Measurements from ENCODE around the gene ADAMTSL5. TPM values are rescaled to one million over a fixed set of nuclear protein-coding genes. Genes with fewer than 3 reads are reported as not detected.

The ADAMTSL5 gene
- total RNA-seq, 2 experiments from 2014 or later = 2.9 to 3.5 TPM

- H3K4me3 Mint-ChIP-seq = no peak overlapping the region
- ChIA-PET POLR2A (no interaction called here), CTCF (no interaction called here)
- H3K4me1 Mint-ChIP-seq = peaks cover 6% of the 10 kb centered on the region
- no peaks in the 10 kb centered on the region for H3K36me3 Mint-ChIP-seq (ENCODE audit: low read depth)
- H3K9me3 Mint-ChIP-seq = no peaks in the 10 kb centered on the region
- no peak for DNase-seq
- no peak overlapping the region for H3K27ac Mint-ChIP-seq
- H3K27me3 Mint-ChIP-seq = peaks cover 27% of the 10 kb centered on the region
Measured at GRCh38 chr19:1460033-1460995, 52.5 kb downstream of the ADAMTSL5 start.

- H3K9me3 Mint-ChIP-seq = no peaks in the 10 kb centered on the region
- no peaks in the 10 kb centered on the region for H3K36me3 Mint-ChIP-seq (ENCODE audit: low read depth)
- peaks cover 31% of the 10 kb centered on the region for H3K27me3 Mint-ChIP-seq
- H3K4me1 Mint-ChIP-seq = peaks cover 10% of the 10 kb centered on the region
- POLR2A ChIA-PET = no interaction called here
- H3K27ac Mint-ChIP-seq = no peak overlapping the region
- CTCF ChIA-PET = no interaction called here
- H3K4me3 Mint-ChIP-seq = no peak overlapping the region
- DNase-seq = no peak
Measured at GRCh38 chr19:1459479-1459878, 53.3 kb downstream of the ADAMTSL5 start.

DNA sequence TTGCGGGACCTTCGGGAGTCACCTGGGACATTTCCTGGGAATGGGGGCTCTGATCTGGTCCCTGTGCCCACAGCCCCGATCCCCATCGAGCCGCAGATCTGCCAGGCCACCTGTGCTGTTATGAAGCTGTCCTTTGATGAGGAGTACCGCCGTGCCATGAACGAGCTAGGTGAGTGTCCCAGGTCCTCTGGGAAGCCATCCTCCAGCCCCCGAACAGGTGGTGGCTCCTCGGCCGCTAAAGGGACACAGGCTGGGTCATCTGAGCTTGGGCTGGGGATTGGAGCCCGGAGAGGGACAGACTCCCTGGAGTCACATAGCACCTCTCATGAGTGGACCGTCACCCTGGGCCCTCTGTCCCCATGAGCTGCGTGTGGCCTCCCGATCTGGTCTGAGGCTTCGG is 54.9 kb downstream of the ADAMTSL5 start:
- peaks cover 12% of the 10 kb centered on the region for H3K4me1 Mint-ChIP-seq
- ChIA-PET CTCF (interaction anchor here (0.9 to 1.2 kb wide), 2 partner anchors 12 to 14 kb away, joined by 3 to 4 read pairs; no protein-coding TSS in a partner anchor), POLR2A (interaction anchor here (1.0 to 1.6 kb wide), 2 partner anchors 10 to 11 kb away, joined by 3 read pairs; no protein-coding TSS in a partner anchor)
- H3K9me3 Mint-ChIP-seq = no peaks in the 10 kb centered on the region
- DNase-seq = no peak
- no peaks in the 10 kb centered on the region for H3K36me3 Mint-ChIP-seq (ENCODE audit: low read depth)
- H3K27me3 Mint-ChIP-seq = peaks cover 39% of the 10 kb centered on the region
- H3K4me3 Mint-ChIP-seq = no peak overlapping the region
- no peak overlapping the region for H3K27ac Mint-ChIP-seq

DNA sequence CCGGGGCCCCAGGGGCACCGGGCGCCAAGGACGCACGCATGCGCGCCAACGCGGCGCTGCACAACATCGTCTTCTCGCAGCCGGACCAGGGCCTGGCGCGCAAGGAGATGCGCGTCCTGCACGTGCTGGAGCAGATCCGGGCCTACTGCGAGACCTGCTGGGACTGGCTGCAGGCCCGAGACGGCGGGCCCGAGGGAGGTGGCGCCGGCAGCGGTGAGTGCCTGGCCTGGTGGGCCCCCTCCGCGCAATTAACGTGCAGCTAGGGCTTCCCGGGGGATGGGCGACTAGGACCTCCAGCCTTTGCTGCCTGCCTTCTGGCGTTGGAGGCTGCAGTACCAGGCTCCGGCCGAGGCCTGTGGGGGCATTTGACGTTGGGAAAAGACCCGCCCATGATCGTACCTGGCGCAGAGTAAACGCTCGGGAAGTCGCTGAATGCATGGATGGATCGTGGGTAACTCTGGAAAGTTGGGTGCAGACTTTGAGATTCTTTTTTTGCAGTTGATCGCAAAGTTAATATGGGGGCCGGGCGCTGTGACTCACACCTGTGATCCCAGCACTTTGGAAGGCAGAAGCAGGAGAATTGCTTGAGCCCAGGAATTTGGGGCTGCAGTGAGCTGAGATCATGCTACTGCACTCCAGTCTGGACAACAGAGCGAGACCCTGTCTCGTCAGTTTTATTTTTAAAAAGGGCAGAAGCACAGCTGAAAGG is 55.6 kb downstream of the ADAMTSL5 start:
- H3K36me3 Mint-ChIP-seq (ENCODE audit: low read depth) = no peaks in the 10 kb centered on the region
- ChIA-PET CTCF (interaction anchor here (0.9 kb wide), 1 partner anchor 13 kb away, joined by 3 read pairs; no protein-coding TSS in a partner anchor), POLR2A (interaction anchor here (1.0 to 1.6 kb wide), 2 partner anchors 10 to 12 kb away, joined by 3 read pairs; no protein-coding TSS in a partner anchor)
- H3K4me1 Mint-ChIP-seq = peaks cover 12% of the 10 kb centered on the region
- no peak for DNase-seq
- H3K27me3 Mint-ChIP-seq = peaks cover 41% of the 10 kb centered on the region
- no peaks in the 10 kb centered on the region for H3K9me3 Mint-ChIP-seq
- H3K27ac Mint-ChIP-seq = no peak overlapping the region
- H3K4me3 Mint-ChIP-seq = no peak overlapping the region

DNA sequence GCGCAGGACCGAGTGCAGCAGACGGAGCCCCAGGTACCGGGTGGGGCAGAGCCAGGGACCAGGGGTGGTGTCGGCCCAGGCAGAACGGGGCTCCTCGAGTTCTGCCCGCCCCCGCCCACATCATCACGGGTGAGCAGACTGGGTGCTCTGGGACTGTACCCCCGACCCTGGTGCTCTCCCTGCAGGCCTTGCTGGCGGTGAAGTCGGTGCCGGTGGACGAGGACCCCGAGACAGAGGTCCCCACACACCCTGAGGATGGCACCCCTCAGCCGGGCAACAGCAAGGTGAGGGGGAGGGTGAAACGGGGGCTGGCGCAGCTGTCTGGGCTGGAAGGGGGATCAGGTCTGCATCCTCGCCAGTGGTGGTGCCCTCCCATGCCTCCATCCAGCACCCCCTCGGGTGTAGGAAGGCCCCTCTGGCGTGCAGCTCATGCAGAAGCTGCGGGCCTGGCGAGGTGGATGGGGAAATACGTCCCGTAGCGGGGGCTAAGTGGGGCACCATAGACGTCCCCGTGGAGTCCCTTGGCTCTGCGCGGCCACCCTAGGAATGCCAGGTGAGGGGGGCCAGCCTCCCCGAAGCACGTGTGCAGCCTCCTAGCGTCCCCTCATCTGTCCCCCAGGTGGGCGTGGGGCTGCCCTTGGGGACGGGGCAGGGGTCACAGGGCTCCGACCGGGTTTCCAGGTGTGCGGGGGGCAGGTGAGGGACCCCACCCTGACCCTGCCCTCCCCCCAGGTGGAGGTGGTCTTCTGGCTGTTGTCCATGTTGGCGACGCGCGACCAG is 56.5 kb downstream of the ADAMTSL5 start:
- Mint-ChIP-seq H3K36me3 (ENCODE audit: low read depth) (no peaks in the 10 kb centered on the region), H3K4me1 (peaks cover 12% of the 10 kb centered on the region), H3K27me3 (peaks cover 47% of the 10 kb centered on the region), H3K27ac (no peak overlapping the region), H3K4me3 (no peak overlapping the region), H3K9me3 (no peaks in the 10 kb centered on the region)
- DNase-seq = no peak
- POLR2A ChIA-PET = interaction anchor here (1.2 to 1.6 kb wide), 3 partner anchors 10 to 15 kb away, joined by 4 to 7 read pairs (median 5); no protein-coding TSS in a partner anchor
- CTCF ChIA-PET = interaction anchor here (1.4 kb wide), 1 partner anchor 11 kb away, joined by 4 read pairs; no protein-coding TSS in a partner anchor

- no peak overlapping the region for H3K4me3 Mint-ChIP-seq
- CTCF ChIA-PET = interaction anchor here (1.4 to 1.7 kb wide), 3 partner anchors 10 to 211 kb away, joined by 4 to 6 read pairs (median 4); no protein-coding TSS in a partner anchor
Measured at GRCh38 chr19:1455336-1456120, 57.3 kb downstream of the ADAMTSL5 start.

More at GRCh38 chr19:1455336-1456120, 57.3 kb downstream of the ADAMTSL5 start:
- POLR2A ChIA-PET = interaction anchor here (0.6 to 1.6 kb wide), 4 partner anchors 10 to 18 kb away, joined by 3 to 7 read pairs (median 4); no protein-coding TSS in a partner anchor
- Mint-ChIP-seq H3K27ac (no peak overlapping the region), H3K9me3 (no peaks in the 10 kb centered on the region), H3K36me3 (ENCODE audit: low read depth) (no peaks in the 10 kb centered on the region), H3K27me3 (peaks cover 55% of the 10 kb centered on the region), H3K4me1 (peaks cover 14% of the 10 kb centered on the region)
- DNase-seq = peak; percentile 72

Other genes starting within 250 kb of the ADAMTSL5 start
- gene CIRBP, start 243.7 kb downstream of the ADAMTSL5 start, total RNA-seq = 100 to 1,000 TPM; 203 to 204 TPM
- gene FAM174C, start 237.5 kb downstream of the ADAMTSL5 start, total RNA-seq = 10 to 100 TPM; 45.9 to 50.1 TPM
- gene EFNA2, start 227.1 kb downstream of the ADAMTSL5 start, total RNA-seq = not detected
- gene NDUFS7, start 129.1 kb downstream of the ADAMTSL5 start, total RNA-seq = 100 to 1,000 TPM; 107 to 109 TPM
- gene GAMT, start 111.5 kb downstream of the ADAMTSL5 start, total RNA-seq = 10 to 100 TPM; 13.2 to 13.8 TPM
- 100 to 1,000 TPM; 194 to 218 TPM for gene DAZAP1, start 105.4 kb downstream of the ADAMTSL5 start, total RNA-seq
- 1,000 to 10,000 TPM; 1,378 to 1,409 TPM for gene RPS15, start 74.6 kb downstream of the ADAMTSL5 start, total RNA-seq
- gene APC2, start 62.9 kb downstream of the ADAMTSL5 start, total RNA-seq = under 1 TPM in 1 of 2 experiments, not detected in 1; 0.03 TPM
- gene C19orf25, start 33.8 kb downstream of the ADAMTSL5 start, total RNA-seq = 10 to 100 TPM; 38.4 to 38.5 TPM
- gene PCSK4, start 22.7 kb downstream of the ADAMTSL5 start, total RNA-seq = 1 to 10 TPM; 2.5 to 3.6 TPM
- 1 to 10 TPM; 1.1 to 1.6 TPM for gene REEP6, start 21.8 kb downstream of the ADAMTSL5 start, total RNA-seq
- not detected for gene PLK5, start 11.1 kb upstream of the ADAMTSL5 start, total RNA-seq
- 1 to 10 TPM; 7.6 to 8.4 TPM for gene MEX3D, start 55.3 kb upstream of the ADAMTSL5 start, total RNA-seq
- 10 to 100 TPM; 63.6 to 66.8 TPM for gene MBD3, start 79.8 kb upstream of the ADAMTSL5 start, total RNA-seq
- gene UQCR11, start 92.4 kb upstream of the ADAMTSL5 start, total RNA-seq = 100 to 1,000 TPM; 177 to 191 TPM
- 10 to 100 TPM; 67.3 to 71.2 TPM for gene TCF3, start 139.6 kb upstream of the ADAMTSL5 start, total RNA-seq
- gene ONECUT3, start 240.5 kb upstream of the ADAMTSL5 start, total RNA-seq = not detected

Data from activated CD4-positive, alpha-beta memory T cell treated with anti-CD3 and anti-CD28 coated beads, Interleukin-2, amount 10 ng/mL, durations not matched to agents 7 days and 5 days (primary cell).